HepG2 (cell line): ENCODE data around the gene PELI2. TPM values are rescaled to one million over a fixed set of nuclear protein-coding genes. Genes with fewer than 3 reads are reported as not detected.

Experiments
- ATAC-seq: fragments of 200-7000 bp; cut with Tn5 transposase; 3 replicates; pipeline ENCODE4 v1.9.1; 2020; ENCODE audit warnings: mild to moderate bottlenecking, moderate library complexity
- BruUV-seq: library from RNA; stranded (reverse); fragments of 400-500 nt; replicated peaks from 2 replicates; lab custom pipeline; 2021; lab: Mats Ljungman, UMichigan
- CTCF ChIA-PET: fragments of 300-600 bp; formaldehyde crosslinking; extraction: SDS; loops from one replicate; lab custom pipeline; 2021; ENCODE audit warnings: low total read pairs, inconsistent platforms, low intra/inter-chr PET ratio; lab: Yijun Ruan, JAX
- POLR2A ChIA-PET: fragments of 350-600 bp; sonication (Branson Sonifier 250); formaldehyde crosslinking; loops from one replicate; lab custom pipeline; 2020; ENCODE audit warnings: antibody characterized with exemption, inconsistent platforms; lab: Yijun Ruan, JAX
- DNase-seq: peaks from one replicate; pipeline ENCODE4 v3.0.0-alpha.2; 2015; ENCODE audit warnings: low spot score
- FAIRE-seq: peaks from 3 replicates; lab custom pipeline; 2011; peaks lifted over from hg19 to GRCh38; lab: Jason Lieb, UNC
- H2AFZ ChIP-seq: one replicate; pipeline ENCODE4 v1.6.1; 2011; ENCODE audit warnings: low read length, inconsistent platforms
- H3K27ac ChIP-seq: fragments of 300-600 bp; 3 replicates; pipeline ENCODE4 v1.8.0; 2011; ENCODE audit warnings: mixed run types, mild to moderate bottlenecking, mixed read lengths, low read length, inconsistent platforms; ENCODE audit not compliant: insufficient read depth; ENCODE audit errors: extremely low read length
- H3K27me3 ChIP-seq, 2 experiments: fragments of 200-600 bp in 1 of 2; 2 replicates in 1 of 2; 3 replicates in 1 of 2; pipeline versions ENCODE4 v1.6.0 to v1.8.0; 2011; ENCODE audit warnings: low read length in 2 of 2, mild to moderate bottlenecking in 2 of 2, moderate library complexity in 2 of 2, inconsistent platforms in 1 of 2; ENCODE audit not compliant: insufficient read depth in 2 of 2, control insufficient read depth in 1 of 2
- H3K36me3 ChIP-seq, 2 experiments: fragments of 200-600 bp in 1 of 2; replicated peaks in 1 of 2; 2 replicates in 1 of 2; 3 replicates in 1 of 2; pipeline versions ENCODE4 v1.5.1 to v1.8.0; 2011; ENCODE audit warnings: low read length in 2 of 2, inconsistent platforms in 1 of 2; ENCODE audit not compliant: insufficient read depth in 2 of 2, control insufficient read depth in 1 of 2
- H3K4me1 ChIP-seq: 2 replicates; pipeline ENCODE4 v1.5.1; 2012; ENCODE audit warnings: low read length, inconsistent platforms; ENCODE audit not compliant: insufficient read depth
- H3K4me2 ChIP-seq: 2 replicates; pipeline ENCODE4 v1.6.0; 2011; ENCODE audit warnings: low read depth, low read length, inconsistent platforms
- H3K4me3 ChIP-seq, 3 experiments: fragments of 200-600 bp in 1 of 3; sonication (generic), shearing (Covaris generic) in 1 of 3; replicated peaks in 1 of 3; 2 replicates each; pipeline ENCODE4 v1.5.1; 2011 to 2016; ENCODE audit warnings: low read length in 3 of 3, inconsistent platforms in 2 of 3, low read depth in 2 of 3, mild to moderate bottlenecking in 2 of 3, control low read depth in 1 of 3, mixed read lengths in 1 of 3; ENCODE audit not compliant: insufficient read depth in 1 of 3
- H3K79me2 ChIP-seq: one replicate; pipeline ENCODE4 v1.6.1; 2011; ENCODE audit warnings: low read length, inconsistent platforms; ENCODE audit not compliant: insufficient read depth
- H3K9ac ChIP-seq: 2 replicates; pipeline ENCODE4 v1.6.0; 2011; ENCODE audit warnings: mild to moderate bottlenecking, low read depth, low read length, inconsistent platforms; ENCODE audit not compliant: insufficient read depth
- H3K9me3 ChIP-seq: 2 replicates; pipeline ENCODE4 v1.5.1; 2012; ENCODE audit warnings: mild to moderate bottlenecking, low read length
- H4K20me1 ChIP-seq: 2 replicates; pipeline ENCODE4 v1.6.0; 2011; ENCODE audit warnings: inconsistent platforms, mild to moderate bottlenecking, low read length, moderate library complexity; ENCODE audit not compliant: insufficient read depth
- KLF16 ChIP-seq, 2 experiments: sonication (generic) in 1 of 2; formaldehyde crosslinking in 1 of 2; IDR thresholded peaks; 2 replicates each; pipeline versions ENCODE4 v1.6.1 to v1.8.0; 2016 to 2023; ENCODE audit warnings: missing genetic modification reagents in 2 of 2, missing compliant biosample characterization in 1 of 2
- ZNF484 ChIP-seq: sonication (generic); formaldehyde crosslinking; IDR thresholded peaks from 2 replicates; pipeline ENCODE4 v1.5.1; 2020; ENCODE audit warnings: mild to moderate bottlenecking, low read depth, missing genetic modification reagents, borderline replicate concordance
- WGBS: methylation state at CpG from one replicate; pipeline ENCODE4 v1.1.6; 2017; ENCODE audit warnings: low lambda C conversion rate; 5-methylcytosine and 5-hydroxymethylcytosine counted together
- in situ Hi-C: cut with HindIII; loops from 2 replicates; pipeline ENCODE4 v1.10.0; 2017; ENCODE audit warnings: low pct_unique_long_range_greater_than_20kb; ENCODE audit not compliant: extremely low pct_ligation_motif_present
- intact Hi-C: fragments of 100-400 bp; cut with micrococcal nuclease; formaldehyde crosslinking; loops from one replicate; pipeline ENCODE4 v1.10.0; 2022; ENCODE audit not compliant: unreplicated experiment
- polyA plus RNA-seq, 8 experiments: library from polyadenylated mRNA; depleted of rRNA in 3 of 8; stranded (reverse) in 7 of 8; unstranded in 1 of 8; fragments of >200 nt; fragmentation: Illumina TruSeq in 4 of 8; extraction: Trizol in 4 of 8; gene quantifications; 2 replicates each; pipeline versions ENCODE4 v1.2.1 to v1.2.3, GENCODE V29; 2011 to 2016; ENCODE audit warnings: low read depth in 4 of 8, missing spikeins in 1 of 8, mixed read lengths in 1 of 8; ENCODE audit not compliant: insufficient read depth in 1 of 8
- total RNA-seq, 5 experiments: library from RNA; depleted of rRNA; stranded (reverse); fragments of >200 nt; fragmentation: Illumina TruSeq; extraction: Trizol; gene quantifications; 2 replicates each; pipeline ENCODE4 v1.2.3, GENCODE V29; 2016; ENCODE audit warnings: low read depth in 1 of 5
- TF ChIP-seq, protein P1 (sequence below): sonication (generic); formaldehyde crosslinking; IDR thresholded peaks from 2 replicates; pipeline ENCODE4 v1.9.0; 2021; ENCODE audit warnings: missing genetic modification reagents, borderline replicate concordance
- TF ChIP-seq, protein P2 (sequence below): IDR thresholded peaks from 2 replicates; pipeline ENCODE4 v1.6.1; 2016

PELI2 gene
- total and polyA plus RNA-seq, 2 of the 13 experiments (the other 11 are each of a cell fraction or from before 2014, with no cell fraction given) = 0.07 TPM; not detected in 1

DNA sequence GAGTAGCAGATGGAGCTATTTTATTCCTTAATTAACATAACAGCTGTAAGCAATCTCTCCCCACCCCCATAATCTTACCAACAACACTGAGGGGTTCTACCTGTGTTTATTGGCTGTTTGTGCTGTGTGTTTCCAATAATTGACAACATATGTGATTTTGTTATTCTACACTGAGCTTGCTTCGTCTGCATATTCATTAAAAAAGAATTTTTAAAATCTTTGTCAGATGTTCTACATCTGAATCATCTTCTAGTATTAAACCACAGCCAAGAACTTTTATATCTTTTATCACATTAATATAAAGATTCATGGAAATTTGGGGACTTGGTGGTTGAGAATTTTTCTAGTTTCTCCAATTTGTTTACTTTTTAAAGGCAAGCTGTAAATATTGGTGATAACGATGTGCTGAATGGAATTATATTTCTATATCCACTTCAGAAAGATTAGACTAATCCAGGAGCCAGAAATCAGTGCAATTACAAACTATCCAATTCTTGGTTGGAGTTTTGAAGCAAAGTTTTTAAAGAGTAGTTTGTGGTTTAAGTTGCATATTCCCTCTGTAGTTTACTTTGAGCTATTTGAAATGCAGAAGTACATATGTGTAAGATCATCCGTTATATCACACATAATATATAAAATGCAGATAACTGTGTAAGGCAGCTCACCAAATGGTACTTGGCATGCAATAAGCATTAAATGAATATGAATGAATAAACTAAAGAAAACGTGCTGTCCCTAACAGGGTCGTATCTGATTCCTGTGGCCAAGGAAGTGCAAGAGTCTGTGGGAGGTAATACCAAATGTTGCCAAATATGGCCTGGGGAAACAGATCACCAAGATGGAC, 206.9 kb downstream of the PELI2 start:
- TF ChIP-seq KLF16 (CRISPR knock-in tag; IDR thresholded peaks at IDR 0.05) (no peak), ZNF484 (CRISPR knock-in tag) (no peak)
- TF ChIP-seq, protein P1, sequence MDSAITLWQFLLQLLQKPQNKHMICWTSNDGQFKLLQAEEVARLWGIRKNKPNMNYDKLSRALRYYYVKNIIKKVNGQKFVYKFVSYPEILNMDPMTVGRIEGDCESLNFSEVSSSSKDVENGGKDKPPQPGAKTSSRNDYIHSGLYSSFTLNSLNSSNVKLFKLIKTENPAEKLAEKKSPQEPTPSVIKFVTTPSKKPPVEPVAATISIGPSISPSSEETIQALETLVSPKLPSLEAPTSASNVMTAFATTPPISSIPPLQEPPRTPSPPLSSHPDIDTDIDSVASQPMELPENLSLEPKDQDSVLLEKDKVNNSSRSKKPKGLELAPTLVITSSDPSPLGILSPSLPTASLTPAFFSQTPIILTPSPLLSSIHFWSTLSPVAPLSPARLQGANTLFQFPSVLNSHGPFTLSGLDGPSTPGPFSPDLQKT (CRISPR knock-in tag) = no peak
- TF ChIP-seq, protein P2, sequence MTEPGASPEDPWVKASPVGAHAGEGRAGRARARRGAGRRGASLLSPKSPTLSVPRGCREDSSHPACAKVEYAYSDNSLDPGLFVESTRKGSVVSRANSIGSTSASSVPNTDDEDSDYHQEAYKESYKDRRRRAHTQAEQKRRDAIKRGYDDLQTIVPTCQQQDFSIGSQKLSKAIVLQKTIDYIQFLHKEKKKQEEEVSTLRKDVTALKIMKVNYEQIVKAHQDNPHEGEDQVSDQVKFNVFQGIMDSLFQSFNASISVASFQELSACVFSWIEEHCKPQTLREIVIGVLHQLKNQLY (CRISPR knock-in tag) = no peak
- FAIRE-seq (no peak), ATAC-seq (no peak), DNase-seq (no peak)
- no peak overlapping the region for H3K4me3 ChIP-seq
- no peak overlapping the region for H2AFZ ChIP-seq
- no peaks in the 10 kb centered on the region; a peak in 1 of 5 replicates for H3K27me3 ChIP-seq
- H3K9ac ChIP-seq = no peak overlapping the region
- POLR2A ChIA-PET = no interaction called here
- intact Hi-C loops (no loop called here), in situ Hi-C loops (loop anchor here (25.0 kb wide), 1 partner anchor 613 kb away; no protein-coding TSS in a partner anchor)
- H3K36me3 ChIP-seq = no peaks in the 10 kb centered on the region
- H3K4me2 ChIP-seq = no peak overlapping the region
- H4K20me1 ChIP-seq = no peaks in the 10 kb centered on the region
- no peak overlapping the region for H3K27ac ChIP-seq
- 1% methylated on average over 5 of the region's 5 CpGs for WGBS
- no peaks in the 10 kb centered on the region for H3K79me2 ChIP-seq
- H3K4me1 ChIP-seq = no peaks in the 10 kb centered on the region
- CTCF ChIA-PET = interaction anchor here (0.6 kb wide), 1 partner anchor 671 kb away, joined by 3 read pairs; no protein-coding TSS in a partner anchor
- BruUV-seq = no TSS peak
- no peaks in the 10 kb centered on the region for H3K9me3 ChIP-seq
